DND-41 (cell line): ENCODE results near the gene SDCBP2.

Experiments
- ATAC-seq: fragments of 200-7000 bp; cut with Tn5 transposase; 3 replicates; pipeline ENCODE4 v1.9.1; 2021; ENCODE audit warnings: low read depth; ENCODE audit not compliant: insufficient read depth
- DNase-seq: peaks from one replicate; pipeline ENCODE4 v3.0.0-alpha.2; 2020
- H2AFZ ChIP-seq: 2 replicates; pipeline ENCODE4 v1.6.0; 2012; ENCODE audit warnings: low read depth, low read length
- H3K27ac ChIP-seq: 2 replicates; pipeline ENCODE4 v1.5.1; 2012; ENCODE audit warnings: low read length, inconsistent platforms
- H3K27me3 ChIP-seq: fragments of 200-600 bp; sonication (generic); 2 replicates; pipeline ENCODE4 v1.6.0; 2012; ENCODE audit warnings: low read length, mild to moderate bottlenecking, inconsistent platforms; ENCODE audit not compliant: insufficient read depth, poor library complexity
- H3K36me3 ChIP-seq: 2 replicates; pipeline ENCODE4 v1.5.1; 2012; ENCODE audit warnings: low read length, inconsistent platforms; ENCODE audit not compliant: insufficient read depth
- H3K4me1 ChIP-seq: 2 replicates; pipeline ENCODE4 v1.5.1; 2012; ENCODE audit warnings: mild to moderate bottlenecking, low read length; ENCODE audit not compliant: insufficient read depth
- H3K4me2 ChIP-seq: 2 replicates; pipeline ENCODE4 v1.6.0; 2012; ENCODE audit warnings: mild to moderate bottlenecking, moderate library complexity, low read length, inconsistent platforms; ENCODE audit not compliant: insufficient read depth
- H3K4me3 ChIP-seq, 2 experiments: fragments of 200-600 bp in 1 of 2; shearing (Covaris generic) in 1 of 2; 2 replicates each; pipeline ENCODE4 v1.5.1; 2012 to 2016; ENCODE audit warnings: inconsistent platforms in 2 of 2, low read length in 2 of 2, mild to moderate bottlenecking in 2 of 2, low read depth in 1 of 2, moderate library complexity in 1 of 2
- H3K79me2 ChIP-seq: 2 replicates; pipeline ENCODE4 v1.6.0; 2012; ENCODE audit warnings: low read length, inconsistent platforms; ENCODE audit not compliant: insufficient read depth
- H3K9ac ChIP-seq: 2 replicates; pipeline ENCODE4 v1.6.0; 2012; ENCODE audit warnings: low read depth, mild to moderate bottlenecking, inconsistent platforms, low read length, moderate library complexity
- H3K9me3 ChIP-seq: 2 replicates; pipeline ENCODE4 v1.5.1; 2012; ENCODE audit warnings: low read length, moderate library complexity, mild to moderate bottlenecking, inconsistent platforms; ENCODE audit not compliant: insufficient read depth, severe bottlenecking
- H4K20me1 ChIP-seq: 2 replicates; pipeline ENCODE4 v1.6.0; 2012; ENCODE audit warnings: low read length; ENCODE audit not compliant: insufficient read depth
- CTCF ChIP-seq: IDR thresholded peaks from 2 replicates; pipeline ENCODE4 v1.5.1; 2012; ENCODE audit warnings: borderline replicate concordance, low read length, moderate library complexity, mild to moderate bottlenecking; ENCODE audit not compliant: poor library complexity, severe bottlenecking; ENCODE audit errors: extremely low read depth
- EZH2 ChIP-seq: IDR thresholded peaks from 3 replicates; pipeline ENCODE4 v1.6.1; 2012; ENCODE audit warnings: borderline replicate concordance, low read depth, mild to moderate bottlenecking, moderate library complexity, low read length, inconsistent platforms; ENCODE audit not compliant: severe bottlenecking

Gene SDCBP2

GRCh38 chr20:1323830-1324597 lies 4.9 kb downstream of the SDCBP2 start:
- ATAC-seq (no peak), DNase-seq (no peak)
- H3K36me3 ChIP-seq, result peaks cover 15% of the 10 kb centered on the region; the same call in 1 of the 2 replicates
- peaks cover 40% of the 10 kb centered on the region for H3K4me1 ChIP-seq
- no peak overlapping the region for H2AFZ ChIP-seq
- peak overlapping the region; percentile 89; the same call in 1 of the 2 replicates for H3K4me2 ChIP-seq
- no peaks in the 10 kb centered on the region for H3K27me3 ChIP-seq
- H3K79me2 ChIP-seq, result peaks cover 38% of the 10 kb centered on the region
- peaks cover 25% of the 10 kb centered on the region; the same call in 1 of the 2 replicates for H4K20me1 ChIP-seq
- H3K9ac ChIP-seq, result no peak overlapping the region
- H3K4me3 ChIP-seq, result 0 out of 4 replicates have a peak overlapping the region, but pooled peaks of 1 of the 2 experiments have one; percentile 78
- H3K27ac ChIP-seq, result 0 out of 2 replicates have a peak overlapping the region, but pooled peaks have one; percentile 97
- no peaks in the 10 kb centered on the region for H3K9me3 ChIP-seq
- TF ChIP-seq CTCF, result no peak
- no peak for TF ChIP-seq EZH2

GRCh38 chr20:1323256-1323655 lies 5.7 kb downstream of the SDCBP2 start:
- no peak overlapping the region for H3K27ac ChIP-seq
- H3K27me3 ChIP-seq, result no peaks in the 10 kb centered on the region
- DNase-seq, result no peak
- H3K4me1 ChIP-seq, result peaks cover 35% of the 10 kb centered on the region
- peaks cover 30% of the 10 kb centered on the region for H3K79me2 ChIP-seq
- H3K9me3 ChIP-seq, result no peaks in the 10 kb centered on the region
- H3K4me2 ChIP-seq, result no peak overlapping the region
- H2AFZ ChIP-seq, result no peak overlapping the region
- no peak for TF ChIP-seq CTCF
- no peak for TF ChIP-seq EZH2
- no peak for ATAC-seq
- peaks cover 9% of the 10 kb centered on the region; the same call in 1 of the 2 replicates for H3K36me3 ChIP-seq
- H3K9ac ChIP-seq, result no peak overlapping the region
- H3K4me3 ChIP-seq, result no peak overlapping the region
- H4K20me1 ChIP-seq, result peaks cover 19% of the 10 kb centered on the region; the same call in 1 of the 2 replicates

- TF ChIP-seq EZH2 (no peak), CTCF (no peak)
- Histone ChIP-seq H3K9ac (no peak overlapping the region), H3K36me3 (peaks cover 5% of the 10 kb centered on the region; the same call in 1 of the 2 replicates), H3K4me2 (no peak overlapping the region), H3K79me2 (peaks cover 24% of the 10 kb centered on the region), H3K9me3 (no peaks in the 10 kb centered on the region), H4K20me1 (peaks cover 13% of the 10 kb centered on the region; the same call in 1 of the 2 replicates), H2AFZ (no peak overlapping the region), H3K4me3 (no peak overlapping the region), H3K27me3 (no peaks in the 10 kb centered on the region), H3K27ac (no peak overlapping the region), H3K4me1 (peaks cover 29% of the 10 kb centered on the region)
- no peak for ATAC-seq
- no peak for DNase-seq
Observed at GRCh38 chr20:1322511-1323245, 6.3 kb downstream of the SDCBP2 start.
